Smooth muscle cell (in vitro differentiated cells): ENCODE results near the gene SLC22A5. TPM values are rescaled to one million over a fixed set of nuclear protein-coding genes. Genes with fewer than 3 reads are reported as not detected.

ENCODE experiments used
- DNase-seq: peaks from one replicate; lab custom pipeline; 2025; ENCODE audit not compliant: unreplicated experiment; lab: John Stamatoyannopoulos, UW
- H2AFZ ChIP-seq: fragments of 200-600 bp; sonication (generic); 2 replicates; pipeline ENCODE4 v1.6.0; 2016; ENCODE audit warnings: antibody characterized with exemption, low read depth, mild to moderate bottlenecking
- H3F3A ChIP-seq: fragments of 200-600 bp; sonication (generic); 2 replicates; pipeline ENCODE4 v1.6.0; 2017; ENCODE audit warnings: antibody characterized with exemption, low read depth
- H3K27ac ChIP-seq: fragments of 200-600 bp; sonication (generic); 2 replicates; pipeline ENCODE4 v1.5.1; 2016; ENCODE audit warnings: low read depth, mild to moderate bottlenecking
- H3K27me3 ChIP-seq: fragments of 200-600 bp; sonication (generic); 2 replicates; pipeline ENCODE4 v1.6.1; 2016; ENCODE audit warnings: low read depth, mild to moderate bottlenecking
- H3K36me3 ChIP-seq: fragments of 200-600 bp; sonication (generic); 2 replicates; pipeline ENCODE4 v1.5.1; 2016; ENCODE audit warnings: low read depth
- H3K4me1 ChIP-seq: fragments of 200-600 bp; sonication (generic); 2 replicates; pipeline ENCODE4 v1.5.1; 2016; ENCODE audit warnings: low read depth
- H3K4me2 ChIP-seq: fragments of 200-600 bp; sonication (generic); 2 replicates; pipeline ENCODE4 v1.6.0; 2016; ENCODE audit warnings: mild to moderate bottlenecking
- H3K4me3 ChIP-seq: fragments of 200-600 bp; sonication (generic); 2 replicates; pipeline ENCODE4 v1.5.1; 2016; ENCODE audit warnings: mild to moderate bottlenecking
- H3K79me2 ChIP-seq: fragments of 200-600 bp; sonication (generic); 2 replicates; pipeline ENCODE4 v1.6.0; 2016; ENCODE audit warnings: low read depth, mild to moderate bottlenecking
- H3K9ac ChIP-seq: fragments of 200-600 bp; sonication (generic); 2 replicates; pipeline ENCODE4 v1.6.0; 2016; ENCODE audit warnings: low read depth
- H3K9me3 ChIP-seq: fragments of 200-600 bp; sonication (generic); replicated peaks from 2 replicates; pipeline ENCODE4 v1.5.1; 2016; ENCODE audit warnings: low read depth
- H4K20me1 ChIP-seq: fragments of 200-600 bp; sonication (generic); 2 replicates; pipeline ENCODE4 v1.6.0; 2016; ENCODE audit warnings: low read depth
- CTCF ChIP-seq: fragments of 200-600 bp; sonication (generic); IDR thresholded peaks from 2 replicates; pipeline ENCODE4 v1.5.1; 2017; ENCODE audit warnings: borderline replicate concordance, mild to moderate bottlenecking, antibody characterized with exemption; ENCODE audit not compliant: insufficient read depth, poor library complexity, severe bottlenecking
- WGBS: methylation state at CpG from one replicate; pipeline ENCODE4 v1.1.7; 2016; ENCODE audit warnings: low lambda C conversion rate; 5-methylcytosine and 5-hydroxymethylcytosine counted together
- polyA plus RNA-seq: library from polyadenylated mRNA; unstranded; fragments of >200 nt; fragmentation: Nextera tagmentation; extraction: Ambion mirVana; gene quantifications from 2 replicates; pipeline ENCODE4 v1.2.1, GENCODE V29; 2016
- total RNA-seq: library from RNA; depleted of rRNA; stranded (reverse); fragments of >200 nt; gene quantifications from 2 replicates; pipeline ENCODE4 v1.2.3, GENCODE V29; 2014

SLC22A5 gene
- total RNA-seq: 2.8 and 4.6 TPM in 2 replicates
- 1.5 and 3.8 TPM in 2 replicates for polyA plus RNA-seq

DNA sequence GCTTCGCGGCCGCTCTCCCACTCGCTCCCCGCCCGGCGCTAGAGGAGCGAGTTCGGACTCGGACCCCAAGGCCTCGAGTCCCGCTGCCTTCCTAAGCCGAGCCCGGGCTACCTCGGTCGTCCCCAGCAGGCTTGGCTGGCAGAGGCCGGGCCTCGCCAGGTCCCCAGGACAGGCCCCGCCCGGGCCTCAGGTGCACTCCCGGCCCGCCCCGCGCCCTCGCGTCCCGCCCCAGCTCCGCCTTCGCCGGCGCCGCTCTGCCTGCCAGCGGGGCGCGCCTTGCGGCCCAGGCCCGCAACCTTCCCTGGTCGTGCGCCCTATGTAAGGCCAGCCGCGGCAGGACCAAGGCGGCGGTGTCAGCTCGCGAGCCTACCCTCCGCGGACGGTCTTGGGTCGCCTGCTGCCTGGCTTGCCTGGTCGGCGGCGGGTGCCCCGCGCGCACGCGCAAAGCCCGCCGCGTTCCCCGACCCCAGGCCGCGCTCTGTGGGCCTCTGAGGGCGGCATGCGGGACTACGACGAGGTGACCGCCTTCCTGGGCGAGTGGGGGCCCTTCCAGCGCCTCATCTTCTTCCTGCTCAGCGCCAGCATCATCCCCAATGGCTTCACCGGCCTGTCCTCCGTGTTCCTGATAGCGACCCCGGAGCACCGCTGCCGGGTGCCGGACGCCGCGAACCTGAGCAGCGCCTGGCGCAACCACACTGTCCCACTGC is at the start of gene SLC22A5:
TSS of gene SLC22A5 (plus strand) at position 237 of the 707 bp plus-strand sequence. CDS start at position 500, 263 bp downstream.
- Histone ChIP-seq H3K9ac (peak within 1 kb of the TSS; percentile 42), H3K27me3 (no peaks in the 10 kb centered on the region), H3K36me3 (no peaks in the 10 kb centered on the region), H3K27ac (no peak within 1 kb of the TSS), H3K9me3 (no peaks in the 10 kb centered on the region), H3K4me3 (peak within 1 kb of the TSS; percentile 71), H4K20me1 (peaks cover 5% of the 10 kb centered on the region), H3K4me2 (peak within 1 kb of the TSS; percentile 97), H3K4me1 (peaks cover 5% of the 10 kb centered on the region), H3K79me2 (no peaks in the 10 kb centered on the region), H2AFZ (peak within 1 kb of the TSS; percentile 93), H3F3A (no peaks in the 10 kb centered on the region)
- 1% methylated on average over 79 of the region's 83 CpGs for WGBS
- no peak for TF ChIP-seq CTCF
- peak; percentile 28 for DNase-seq

GRCh38 chr5:132319975-132320374 is 49.5 kb upstream of the SLC22A5 start:
- no peaks in the 10 kb centered on the region for H3K9me3 ChIP-seq
- H3K4me2 ChIP-seq: no peak overlapping the region
- 95% methylated on average over 1 of the region's 1 CpG for WGBS
- H3K27me3 ChIP-seq: no peaks in the 10 kb centered on the region
- H3K36me3 ChIP-seq: no peaks in the 10 kb centered on the region
- no peak overlapping the region for H3K9ac ChIP-seq
- no peak for DNase-seq
- H3K27ac ChIP-seq: no peak overlapping the region
- H3K79me2 ChIP-seq: no peaks in the 10 kb centered on the region
- H3K4me1 ChIP-seq: no peaks in the 10 kb centered on the region
- H3F3A ChIP-seq: no peaks in the 10 kb centered on the region
- H4K20me1 ChIP-seq: no peaks in the 10 kb centered on the region
- H2AFZ ChIP-seq: no peak overlapping the region
- no peak for TF ChIP-seq CTCF
- no peak overlapping the region for H3K4me3 ChIP-seq

DNA sequence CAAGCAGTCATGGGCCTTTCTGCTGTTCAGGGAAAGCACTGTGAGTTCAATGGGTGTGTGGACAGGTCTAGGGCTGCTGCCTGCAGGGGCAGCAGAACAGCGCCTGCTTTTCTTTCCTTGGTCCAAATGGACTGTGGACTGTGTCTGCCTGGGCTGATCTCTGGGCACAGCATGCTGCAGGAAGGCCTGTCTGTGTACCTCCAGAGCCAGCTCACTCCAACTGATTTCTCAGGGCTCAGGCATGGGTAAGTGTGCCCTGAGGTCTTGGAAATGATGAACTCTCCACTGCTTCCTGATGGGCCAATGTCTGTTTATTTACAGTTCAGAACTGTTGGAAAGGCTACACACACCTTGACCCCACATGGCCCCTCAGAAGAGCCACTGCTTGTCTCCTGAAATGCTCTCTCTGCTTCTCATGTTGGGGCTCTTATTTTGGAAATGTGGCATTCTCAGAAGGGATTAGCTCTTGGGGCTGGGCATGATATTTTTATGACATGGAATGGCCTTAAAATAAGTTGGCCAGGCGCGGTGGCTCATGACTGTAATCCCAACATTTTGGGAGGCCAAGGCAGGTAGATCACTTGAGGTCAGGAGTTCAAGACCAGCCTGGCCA is 48.3 kb upstream of the SLC22A5 start:
- H3F3A ChIP-seq: no peaks in the 10 kb centered on the region
- no peaks in the 10 kb centered on the region for H3K4me1 ChIP-seq
- 91% methylated on average over 3 of the region's 3 CpGs for whole genome bisulfite sequencing
- no peak overlapping the region for H3K27ac ChIP-seq
- H3K9ac ChIP-seq: no peak overlapping the region
- no peaks in the 10 kb centered on the region for H3K79me2 ChIP-seq
- no peak for TF ChIP-seq CTCF
- no peaks in the 10 kb centered on the region for H3K27me3 ChIP-seq
- DNase-seq: no peak
- H3K4me2 ChIP-seq: no peak overlapping the region
- no peaks in the 10 kb centered on the region for H3K9me3 ChIP-seq
- H2AFZ ChIP-seq: no peak overlapping the region
- H4K20me1 ChIP-seq: no peaks in the 10 kb centered on the region
- no peaks in the 10 kb centered on the region for H3K36me3 ChIP-seq
- H3K4me3 ChIP-seq: no peak overlapping the region
